K562 (cell line): ENCODE measurements around the gene KLRF2.

ENCODE experiments used
- EP300 ChIP-seq: IDR thresholded peaks from 2 replicates; pipeline ENCODE4 v1.6.1; 2012; ENCODE audit warnings: low read length, improper control_type of control experiment
- TF ChIP-seq, protein P1 (sequence below), 3 experiments: IDR thresholded peaks in 2 of 3; conservative IDR thresholded peaks in 1 of 3; 2 replicates each; pipeline ENCODE4 v1.5.1; 2011 to 2012; ENCODE audit warnings: low read length in 3 of 3, mild to moderate bottlenecking in 3 of 3, control low read depth in 2 of 3, improper control_type of control experiment in 1 of 3, inconsistent platforms in 1 of 3, low read depth in 1 of 3, mixed read lengths in 1 of 3, moderate library complexity in 1 of 3; ENCODE audit not compliant: insufficient read depth in 2 of 3

DNA sequence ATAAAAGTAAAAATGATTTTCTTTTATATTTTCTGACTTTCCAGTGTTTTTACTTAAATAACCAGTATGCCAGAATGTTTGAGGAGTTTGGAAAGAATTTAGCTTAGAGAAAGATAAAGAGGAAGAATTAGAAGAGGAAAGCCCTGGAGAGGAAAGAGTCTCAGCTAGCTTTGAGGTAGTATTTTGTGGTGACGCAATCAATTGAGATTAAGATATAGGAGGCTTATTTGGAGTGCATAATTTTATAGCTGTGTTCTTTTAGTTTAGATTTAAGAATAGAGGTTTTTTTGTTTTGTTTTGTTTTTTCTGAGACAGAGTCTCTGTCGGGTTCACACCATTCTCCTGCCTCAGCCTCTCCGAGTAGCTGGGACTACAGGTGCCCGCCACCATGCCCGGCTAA is 30.2 kb upstream of the KLRF2 start:
- no peak for TF ChIP-seq EP300
- TF ChIP-seq, protein P1, sequence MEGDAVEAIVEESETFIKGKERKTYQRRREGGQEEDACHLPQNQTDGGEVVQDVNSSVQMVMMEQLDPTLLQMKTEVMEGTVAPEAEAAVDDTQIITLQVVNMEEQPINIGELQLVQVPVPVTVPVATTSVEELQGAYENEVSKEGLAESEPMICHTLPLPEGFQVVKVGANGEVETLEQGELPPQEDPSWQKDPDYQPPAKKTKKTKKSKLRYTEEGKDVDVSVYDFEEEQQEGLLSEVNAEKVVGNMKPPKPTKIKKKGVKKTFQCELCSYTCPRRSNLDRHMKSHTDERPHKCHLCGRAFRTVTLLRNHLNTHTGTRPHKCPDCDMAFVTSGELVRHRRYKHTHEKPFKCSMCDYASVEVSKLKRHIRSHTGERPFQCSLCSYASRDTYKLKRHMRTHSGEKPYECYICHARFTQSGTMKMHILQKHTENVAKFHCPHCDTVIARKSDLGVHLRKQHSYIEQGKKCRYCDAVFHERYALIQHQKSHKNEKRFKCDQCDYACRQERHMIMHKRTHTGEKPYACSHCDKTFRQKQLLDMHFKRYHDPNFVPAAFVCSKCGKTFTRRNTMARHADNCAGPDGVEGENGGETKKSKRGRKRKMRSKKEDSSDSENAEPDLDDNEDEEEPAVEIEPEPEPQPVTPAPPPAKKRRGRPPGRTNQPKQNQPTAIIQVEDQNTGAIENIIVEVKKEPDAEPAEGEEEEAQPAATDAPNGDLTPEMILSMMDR (IDR thresholded peaks at IDR 0.05 in 2 of 3, conservative IDR thresholded peaks at IDR 0.05 in 1 of 3; ENCODE audit: insufficient read depth in 2 of 3, low read depth in 1 of 3, low read length in 3 of 3): no peak
